Omental fat pad (tissue), 4 donors: Measurements from ENCODE around the gene FMN1. TPM values are rescaled to one million over a fixed set of nuclear protein-coding genes. Genes with fewer than 3 reads are reported as not detected.

Experiments used
- ATAC-seq: fragments of 150-250 bp; one replicate; pipeline ENCODE4 v1.9.1; 2016; ENCODE audit warnings: mild to moderate bottlenecking, moderate library complexity; ENCODE audit not compliant: low FRiP score
- DNase-seq: peaks from one replicate; pipeline ENCODE4 v3.0.0-alpha.2; 2019; ENCODE audit warnings: low spot score
- total RNA-seq, 4 donors: library from RNA; depleted of rRNA; stranded (reverse); fragments of >200 nt; gene quantifications; one replicate each; pipeline ENCODE4 v1.1.0, GENCODE V29; 2016
- TF ChIP-seq, protein P1 (sequence below), 3 donors: fragments of 450-650 bp; IDR thresholded peaks; one replicate each; pipeline ENCODE4 v1.5.1; 2016 to 2017; ENCODE audit warnings: antibody characterized with exemption in 3 of 3, mild to moderate bottlenecking in 3 of 3, moderate library complexity in 2 of 3

Gene FMN1
- total RNA-seq, 4 donors from 2014 or later: 19.9 to 35.5 (median 28.5) TPM

DNA sequence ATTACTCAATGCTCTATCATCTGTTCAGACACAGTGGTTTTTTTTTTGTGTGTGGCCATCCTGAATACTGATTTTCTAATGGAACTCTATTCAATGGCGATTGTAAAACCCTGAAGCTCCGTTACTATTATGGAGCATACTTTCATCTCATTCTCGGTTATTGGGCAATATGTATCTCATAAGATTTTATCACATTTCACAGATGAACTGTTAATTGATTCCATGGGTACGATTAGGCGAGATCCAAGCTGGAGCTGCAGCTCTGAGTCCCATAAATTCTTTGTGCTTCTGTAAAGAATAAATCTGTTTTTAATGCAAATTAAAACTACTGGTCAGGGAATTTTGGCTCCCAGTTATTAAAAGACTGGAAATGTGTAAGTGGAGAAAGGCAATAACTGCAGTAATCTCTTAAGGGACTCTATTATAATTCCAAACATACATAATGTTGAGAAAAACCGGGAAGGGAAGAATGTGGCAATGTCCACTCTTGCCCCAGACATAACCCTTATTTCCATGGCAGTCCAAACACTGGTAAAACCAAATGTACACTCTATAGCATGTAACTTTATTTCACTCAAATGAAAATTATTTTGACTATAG is 394.5 kb downstream of the FMN1 start:
- DNase-seq (no peak), ATAC-seq (no peak)
- TF ChIP-seq, protein P1, sequence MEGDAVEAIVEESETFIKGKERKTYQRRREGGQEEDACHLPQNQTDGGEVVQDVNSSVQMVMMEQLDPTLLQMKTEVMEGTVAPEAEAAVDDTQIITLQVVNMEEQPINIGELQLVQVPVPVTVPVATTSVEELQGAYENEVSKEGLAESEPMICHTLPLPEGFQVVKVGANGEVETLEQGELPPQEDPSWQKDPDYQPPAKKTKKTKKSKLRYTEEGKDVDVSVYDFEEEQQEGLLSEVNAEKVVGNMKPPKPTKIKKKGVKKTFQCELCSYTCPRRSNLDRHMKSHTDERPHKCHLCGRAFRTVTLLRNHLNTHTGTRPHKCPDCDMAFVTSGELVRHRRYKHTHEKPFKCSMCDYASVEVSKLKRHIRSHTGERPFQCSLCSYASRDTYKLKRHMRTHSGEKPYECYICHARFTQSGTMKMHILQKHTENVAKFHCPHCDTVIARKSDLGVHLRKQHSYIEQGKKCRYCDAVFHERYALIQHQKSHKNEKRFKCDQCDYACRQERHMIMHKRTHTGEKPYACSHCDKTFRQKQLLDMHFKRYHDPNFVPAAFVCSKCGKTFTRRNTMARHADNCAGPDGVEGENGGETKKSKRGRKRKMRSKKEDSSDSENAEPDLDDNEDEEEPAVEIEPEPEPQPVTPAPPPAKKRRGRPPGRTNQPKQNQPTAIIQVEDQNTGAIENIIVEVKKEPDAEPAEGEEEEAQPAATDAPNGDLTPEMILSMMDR (IDR thresholded peaks at IDR 0.05): no peak

DNA sequence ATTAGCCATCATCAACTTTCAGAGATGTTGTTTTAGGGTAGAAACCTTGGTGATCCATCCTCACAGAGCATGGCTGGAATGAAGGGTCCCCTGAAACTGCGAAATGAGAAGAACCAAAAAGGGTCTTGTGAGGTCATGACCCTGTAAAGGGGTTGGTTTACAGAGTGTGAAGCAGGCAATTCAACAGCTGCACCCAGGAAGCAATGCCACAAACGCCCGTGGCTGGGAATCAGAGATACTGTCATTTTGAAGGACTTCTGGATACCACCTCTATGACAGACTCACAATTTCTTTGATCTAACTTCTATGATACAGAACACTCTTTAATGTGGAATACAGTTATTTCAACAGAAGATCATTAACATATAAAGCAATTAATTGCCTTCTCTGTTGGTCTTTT is 397.7 kb downstream of the FMN1 start:
- ATAC-seq (no peak), DNase-seq (no peak)
- TF ChIP-seq, protein P1 (IDR thresholded peaks at IDR 0.05): no peak

DNA sequence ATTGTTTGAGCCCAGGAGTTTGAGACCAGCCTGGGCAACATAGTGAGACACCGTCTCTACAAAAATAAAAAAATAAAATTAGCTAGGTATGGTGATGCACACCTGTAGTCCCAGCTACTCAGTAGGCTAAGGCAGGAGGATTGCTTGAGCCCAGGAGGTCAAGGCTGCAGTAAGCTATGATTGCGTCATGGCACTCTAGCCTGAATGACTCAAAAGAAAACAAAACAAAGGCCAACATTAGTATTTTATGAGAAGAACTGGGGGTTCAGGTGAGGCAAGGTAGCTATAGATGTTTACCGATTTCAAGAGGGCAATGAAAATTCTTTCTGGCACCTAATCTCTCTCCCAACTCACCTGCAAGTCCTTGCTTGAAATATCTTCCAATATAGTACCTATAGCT is 399.5 kb downstream of the FMN1 start:
- ATAC-seq (no peak), DNase-seq (no peak)
- TF ChIP-seq, protein P1 (IDR thresholded peaks at IDR 0.05): no peak

DNA sequence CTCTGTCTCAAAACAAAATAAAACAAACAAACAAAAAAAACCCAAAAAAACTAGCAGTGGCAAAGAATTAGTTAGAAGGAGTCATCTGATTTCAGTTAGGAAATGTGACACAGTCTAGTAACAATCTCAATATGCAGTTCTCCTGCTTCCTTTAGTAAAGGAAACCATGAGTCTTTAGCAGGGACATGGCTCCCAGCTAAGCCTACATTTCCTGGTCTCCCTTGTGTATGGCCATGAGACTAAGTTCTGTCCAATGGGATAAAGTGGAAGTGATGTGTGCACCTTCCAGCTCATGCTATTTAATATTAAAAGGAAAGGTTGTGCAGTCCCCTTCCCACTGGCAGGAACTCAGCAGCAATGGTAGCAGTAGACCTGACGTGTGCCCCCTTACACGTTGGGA is 402.1 kb downstream of the FMN1 start:
- TF ChIP-seq, protein P1 (IDR thresholded peaks at IDR 0.05): no peak
- DNase-seq (no peak), ATAC-seq (no peak)

DNA sequence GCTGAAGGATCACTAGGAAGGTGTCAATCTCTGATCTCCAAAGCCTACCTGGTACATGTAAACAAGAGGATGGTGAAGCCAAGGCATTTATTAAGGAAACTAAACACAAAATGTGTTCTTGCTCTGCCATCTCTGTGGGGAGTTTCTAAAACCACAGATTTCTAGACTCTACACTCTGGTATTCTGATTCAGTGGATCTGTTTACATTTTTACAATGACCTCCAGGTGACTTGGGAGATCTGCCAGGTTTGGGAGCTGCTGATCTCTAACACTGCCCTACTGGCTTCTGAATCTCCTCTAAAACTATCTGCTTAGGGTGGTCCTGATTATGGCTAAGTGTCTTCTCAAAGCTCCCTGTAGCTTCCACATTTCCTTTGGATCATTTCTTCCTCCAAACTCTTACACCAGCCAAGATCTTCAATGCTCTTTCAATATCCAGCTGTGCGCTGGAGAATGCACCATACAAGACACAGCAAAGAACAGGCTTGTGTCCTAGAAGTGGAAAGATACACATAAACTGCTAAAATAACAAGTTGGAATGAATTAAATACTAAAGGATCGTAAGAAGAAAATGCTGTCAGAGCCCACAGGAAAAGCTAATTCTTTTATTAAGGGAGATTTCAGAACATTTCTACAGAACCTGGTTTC is 404.0 kb downstream of the FMN1 start:
- ATAC-seq (no peak), DNase-seq (no peak)
- TF ChIP-seq, protein P1 (IDR thresholded peaks at IDR 0.05): no peak

DNA sequence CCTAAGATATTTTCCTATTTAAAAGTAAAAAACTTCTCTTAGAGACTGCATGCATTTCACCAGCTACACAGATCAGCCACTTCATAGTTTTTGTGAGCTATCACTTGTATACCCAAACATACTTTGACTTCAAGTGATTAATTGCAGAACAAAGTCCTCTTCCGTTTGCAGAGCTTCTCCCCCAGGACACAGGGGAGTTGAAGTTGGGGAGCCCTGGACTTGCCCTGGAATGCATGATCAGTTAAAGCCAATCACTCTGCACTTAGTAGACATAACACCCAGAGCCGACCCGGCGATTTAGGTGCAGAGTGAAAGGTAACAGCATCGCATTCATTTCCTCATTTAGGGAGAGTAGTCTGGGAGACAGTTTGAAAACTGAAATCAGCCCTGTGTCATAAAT is 406.6 kb downstream of the FMN1 start:
- ATAC-seq: no peak
- DNase-seq: no peak
- TF ChIP-seq, protein P1 (IDR thresholded peaks at IDR 0.05): no peak

DNA sequence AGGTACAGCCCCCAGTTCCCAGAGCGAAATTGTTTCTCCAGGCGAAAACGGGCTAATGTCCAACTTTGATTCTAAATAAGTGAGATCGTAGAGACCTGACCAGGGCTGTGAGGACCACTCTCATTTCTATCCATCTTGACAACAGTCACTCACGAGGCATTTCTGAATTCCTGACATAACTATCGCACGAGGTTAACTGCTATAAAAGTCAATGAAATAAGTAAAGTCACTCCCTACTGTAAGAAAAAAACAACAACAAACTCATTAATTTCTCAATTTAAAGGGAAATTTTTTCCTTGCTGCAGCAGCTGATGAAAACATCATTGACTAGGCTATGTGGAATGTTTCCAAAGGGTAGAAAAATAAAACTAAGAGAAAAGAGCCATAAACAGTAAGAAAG is 407.6 kb downstream of the FMN1 start:
- TF ChIP-seq, protein P1 (IDR thresholded peaks at IDR 0.05): no peak
- ATAC-seq (no peak), DNase-seq (no peak)
